GM12878 (cell line): ENCODE results near the gene LEUTX. TPM values are rescaled to one million over a fixed set of nuclear protein-coding genes. Genes with fewer than 3 reads are reported as not detected.

Source experiments
- ATAC-seq: fragments of 200-7000 bp; cut with Tn5 transposase; 3 replicates; pipeline ENCODE4 v1.9.1; 2020; ENCODE audit warnings: mild to moderate bottlenecking, moderate library complexity
- BruUV-seq: library from RNA; stranded (reverse); fragments of 400-500 nt; replicated peaks from 2 replicates; lab custom pipeline; 2021; lab: Mats Ljungman, UMichigan
- CTCF ChIA-PET: fragments of 300-600 bp; sonication (Branson Sonifier 250); formaldehyde crosslinking; extraction: SDS; loops from one replicate; lab custom pipeline; 2021; ENCODE audit warnings: inconsistent platforms; lab: Yijun Ruan, JAX
- POLR2A ChIA-PET: fragments of 350-600 bp; formaldehyde crosslinking; extraction: SDS; loops from one replicate; lab custom pipeline; 2021; ENCODE audit warnings: inconsistent platforms; lab: Charles Lee
- RAD21 ChIA-PET: fragments of 300-600 bp; sonication (Branson Sonifier 250); formaldehyde crosslinking; loops from one replicate; lab custom pipeline; 2023; ENCODE audit warnings: antibody characterized with exemption; ENCODE audit not compliant: unreplicated experiment; lab: Charles Lee
- SMC1A ChIA-PET: fragments of 300-600 bp; sonication (Branson Sonifier 250); formaldehyde crosslinking; loops from one replicate; lab custom pipeline; 2023; ENCODE audit not compliant: unreplicated experiment, uncharacterized antibody; lab: Charles Lee
- DNase-seq: peaks from one replicate; pipeline ENCODE4 v3.0.0-alpha.2; 2011; ENCODE audit warnings: low read depth, low spot score
- FAIRE-seq: peaks from 3 replicates; lab custom pipeline; 2011; peaks lifted over from hg19 to GRCh38; lab: Jason Lieb, UNC
- H2AFZ ChIP-seq: 2 replicates; pipeline ENCODE4 v1.6.0; 2011; ENCODE audit warnings: low read depth, low read length, control low read depth; ENCODE audit not compliant: control insufficient read depth
- H3K27ac ChIP-seq: 2 replicates; pipeline ENCODE4 v1.5.1; 2011; ENCODE audit warnings: control low read depth; ENCODE audit not compliant: control insufficient read depth, insufficient read depth
- H3K27me3 ChIP-seq, 2 experiments: replicated peaks in 1 of 2; 2 replicates each; pipeline versions ENCODE4 v1.6.0 to v1.6.1; 2011; ENCODE audit warnings: low read length in 1 of 2; ENCODE audit not compliant: control insufficient read depth in 2 of 2, insufficient read depth in 2 of 2
- H3K36me3 ChIP-seq, 2 experiments: 2 replicates each; pipeline ENCODE4 v1.5.1; 2011; ENCODE audit warnings: low read length in 1 of 2; ENCODE audit not compliant: control insufficient read depth in 2 of 2, insufficient read depth in 2 of 2
- H3K4me1 ChIP-seq: 2 replicates; pipeline ENCODE4 v1.6.1; 2011; ENCODE audit warnings: mild to moderate bottlenecking, low read length, moderate library complexity, mixed read lengths; ENCODE audit not compliant: control insufficient read depth, insufficient read depth
- H3K4me2 ChIP-seq: 2 replicates; pipeline ENCODE4 v1.6.0; 2011; ENCODE audit warnings: control low read depth; ENCODE audit not compliant: control insufficient read depth, insufficient read depth
- H3K4me3 ChIP-seq: fragments of 200-600 bp; sonication (generic); 2 replicates; pipeline ENCODE4 v1.5.1; 2016
- H3K79me2 ChIP-seq: 2 replicates; pipeline ENCODE4 v1.6.0; 2011; ENCODE audit warnings: low read length; ENCODE audit not compliant: control insufficient read depth, insufficient read depth
- H3K9ac ChIP-seq: 2 replicates; pipeline ENCODE4 v1.8.0; 2011; ENCODE audit warnings: low read length, control low read depth, mixed read lengths; ENCODE audit not compliant: control insufficient read depth, insufficient read depth
- H3K9me3 ChIP-seq: replicated peaks from 3 replicates; pipeline ENCODE4 v1.5.1; 2011; ENCODE audit warnings: mild to moderate bottlenecking, low read length; ENCODE audit not compliant: control insufficient read depth, insufficient read depth
- H4K20me1 ChIP-seq: 2 replicates; pipeline ENCODE4 v1.6.0; 2011; ENCODE audit not compliant: control insufficient read depth, insufficient read depth
- BRCA1 ChIP-seq: IDR thresholded peaks from 2 replicates; pipeline ENCODE4 v1.6.1; 2011; ENCODE audit warnings: low read depth, low read length, improper control_type of control experiment
- GATAD2B ChIP-seq: fragments of 450-650 bp; conservative IDR thresholded peaks from 2 replicates; pipeline ENCODE4 v1.6.1; 2017; ENCODE audit warnings: low read depth, mild to moderate bottlenecking, moderate library complexity
- IRF3 ChIP-seq: fragments of 450-650 bp; IDR thresholded peaks from 2 replicates; pipeline ENCODE4 v1.6.1; 2014; ENCODE audit warnings: mild to moderate bottlenecking
- NR2C2 ChIP-seq: IDR thresholded peaks from 2 replicates; pipeline ENCODE4 v1.6.1; 2011; ENCODE audit warnings: borderline replicate concordance, low read depth; ENCODE audit not compliant: control insufficient read depth, insufficient read length
- POLR2AphosphoS2 ChIP-seq: IDR thresholded peaks from 2 replicates; pipeline ENCODE4 v1.6.1; 2011; ENCODE audit warnings: low read depth, mild to moderate bottlenecking, low read length, improper control_type of control experiment, moderate library complexity
- REST ChIP-seq: IDR thresholded peaks from 2 replicates; pipeline ENCODE4 v1.6.1; 2012; ENCODE audit warnings: mild to moderate bottlenecking, low read depth, low read length
- SIN3A ChIP-seq: IDR thresholded peaks from 2 replicates; pipeline ENCODE4 v1.6.1; 2012; ENCODE audit warnings: low read depth, low read length, improper control_type of control experiment
- TCF7 ChIP-seq: IDR thresholded peaks from 2 replicates; pipeline ENCODE4 v1.6.1; 2014; ENCODE audit warnings: antibody characterized with exemption, borderline replicate concordance
- USF1 ChIP-seq: IDR thresholded peaks from 2 replicates; pipeline ENCODE4 v1.6.1; 2011; ENCODE audit warnings: borderline replicate concordance, low read depth, mild to moderate bottlenecking, moderate library complexity, mixed read lengths, low read length; ENCODE audit not compliant: insufficient read depth; ENCODE audit errors: extremely low read length
- ZNF592 ChIP-seq: fragments of 450-650 bp; IDR thresholded peaks from 2 replicates; pipeline ENCODE4 v1.6.1; 2017; ENCODE audit warnings: mild to moderate bottlenecking, moderate library complexity
- WGBS: methylation state at CpG from one replicate; pipeline ENCODE4 v1.1.6; 2016; ENCODE audit warnings: low lambda C conversion rate; ENCODE audit not compliant: insufficient replicate concordance, insufficient coverage; ENCODE audit errors: missing lambda C conversion rate; 5-methylcytosine and 5-hydroxymethylcytosine counted together
- in situ Hi-C: fragments of 300-500 bp; cut with MboI; formaldehyde crosslinking; loops from 9 replicates; pipeline ENCODE4 v1.14.3; 2018; ENCODE audit warnings: mixed read lengths
- intact Hi-C: fragments of 100-400 bp; cut with micrococcal nuclease; formaldehyde crosslinking; loops from one replicate; pipeline ENCODE4 v1.14.2; 2022; ENCODE audit not compliant: unreplicated experiment
- polyA plus RNA-seq, 11 experiments: library from polyadenylated mRNA; depleted of rRNA in 4 of 11; unstranded in 6 of 11; stranded (reverse) in 5 of 11; fragments of >200 nt; fragmentation: Nextera tagmentation in 4 of 11; fragmentation: Illumina TruSeq in 1 of 11; extraction: Ambion mirVana in 4 of 11; extraction: Trizol in 1 of 11; gene quantifications; 1 replicate in 1 of 11; 2 replicates in 10 of 11; pipeline versions ENCODE4 v1.2.1 to v1.2.3, GENCODE V29; 2011 to 2016; ENCODE audit warnings: inconsistent platforms in 2 of 11, missing spikeins in 2 of 11, low read depth in 1 of 11
- total RNA-seq, 4 experiments: library from RNA; depleted of rRNA in 3 of 4; stranded (reverse); fragments of >200 nt in 3 of 4; fragmentation: Illumina TruSeq in 1 of 4; extraction: Trizol in 1 of 4; gene quantifications; 2 replicates each; pipeline versions ENCODE4 v1.2.1 to v1.2.3, GENCODE V29; 2013 to 2021

The LEUTX gene
- total and polyA plus RNA-seq, 10 of the 15 experiments (the other 5 are each of a cell fraction or from before 2014, with no cell fraction given) = 0.29 to 0.46 (median 0.40) TPM; not detected in 4

- BruUV-seq = no TSS peak
- H3K27me3 ChIP-seq = no peaks in the 10 kb centered on the region
- in situ Hi-C loops = no loop called here
- no peak for TF ChIP-seq ZNF592
- TF ChIP-seq GATAD2B = no peak
- no peak for TF ChIP-seq SIN3A
- no peak for TF ChIP-seq NR2C2
- TF ChIP-seq POLR2AphosphoS2 = no peak
- no peak for TF ChIP-seq IRF3
- no peak for TF ChIP-seq BRCA1
- TF ChIP-seq USF1 = no peak
- no peak for TF ChIP-seq TCF7
- TF ChIP-seq REST = no peak
These were observed 41.1 kb downstream of the LEUTX start for GRCh38 chr19:39819786-39820185.

More at GRCh38 chr19:39819786-39820185, 41.1 kb downstream of the LEUTX start:
- intact Hi-C loops = no loop called here
- POLR2A ChIA-PET = interaction anchor here (1.1 to 3.9 kb wide), 5 partner anchors 9 to 24 kb away, joined by 3 to 29 read pairs (median 4); partner anchors contain the start of gene DYRK1B
- no peaks in the 10 kb centered on the region for H4K20me1 ChIP-seq
- H3K9me3 ChIP-seq = no peaks in the 10 kb centered on the region
- no peak overlapping the region for H3K9ac ChIP-seq
- RAD21 ChIA-PET = interaction anchor here (0.6 to 3.8 kb wide), 5 partner anchors 14 to 929 kb away, joined by 3 to 20 read pairs (median 6); partner anchors contain the start of genes DYRK1B and PSMC4
- H3K4me3 ChIP-seq = no peak overlapping the region
- DNase-seq = no peak
- no peak overlapping the region for H3K27ac ChIP-seq
- H3K4me1 ChIP-seq = peaks cover 38% of the 10 kb centered on the region
- no peak overlapping the region for H2AFZ ChIP-seq
- peaks cover 6% of the 10 kb centered on the region for H3K79me2 ChIP-seq
- FAIRE-seq = no peak
- CTCF ChIA-PET = interaction anchor here (1.7 to 9.9 kb wide), 3 partner anchors 14 to 27 kb away, joined by 13 to 83 read pairs (median 15); partner anchors contain the start of genes DYRK1B and FBL
- ATAC-seq = no peak
- no peaks in the 10 kb centered on the region; a peak in 1 of 4 replicates for H3K36me3 ChIP-seq
- no peak overlapping the region for H3K4me2 ChIP-seq
- WGBS = 87% methylated on average over 3 of the region's 3 CpGs
- SMC1A ChIA-PET = interaction anchor here (1.4 to 5.4 kb wide), 6 partner anchors 9 to 146 kb away, joined by 5 to 32 read pairs (median 10); partner anchors contain the start of gene DYRK1B
